Inflammatory macrophage (primary cell): ENCODE results near the gene FARS2.
"Not testable (repeated sequence)": the region's sequence is repeated elsewhere in the genome, so short reads cannot be mapped to it uniquely, and the experiment has no call there.

Experiments used
- DNase-seq, 2 donors: peaks; one replicate each; pipeline ENCODE4 v3.0.0-alpha.2; 2020 to 2022

The FARS2 gene

DNA sequence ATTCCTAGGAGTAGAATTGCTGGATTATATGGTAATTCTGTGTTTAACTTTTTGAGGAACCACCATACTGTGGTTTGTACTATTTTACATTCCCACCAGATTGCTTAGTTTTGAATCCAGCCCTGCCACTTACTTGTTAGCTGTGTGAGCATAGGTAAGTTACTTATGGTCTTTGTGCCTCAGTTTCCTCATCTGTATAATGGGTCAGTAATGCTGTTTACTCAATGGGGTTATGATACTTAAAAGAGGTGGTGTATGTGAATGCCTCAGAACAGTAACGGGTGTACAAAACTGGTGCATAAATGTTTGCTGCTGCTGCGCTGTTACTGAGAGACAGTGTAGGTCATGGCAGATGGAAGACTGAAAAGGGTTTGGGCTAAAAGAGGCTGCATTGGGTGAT is 506.2 kb downstream of the FARS2 start:
- DNase-seq, result no peak

DNA sequence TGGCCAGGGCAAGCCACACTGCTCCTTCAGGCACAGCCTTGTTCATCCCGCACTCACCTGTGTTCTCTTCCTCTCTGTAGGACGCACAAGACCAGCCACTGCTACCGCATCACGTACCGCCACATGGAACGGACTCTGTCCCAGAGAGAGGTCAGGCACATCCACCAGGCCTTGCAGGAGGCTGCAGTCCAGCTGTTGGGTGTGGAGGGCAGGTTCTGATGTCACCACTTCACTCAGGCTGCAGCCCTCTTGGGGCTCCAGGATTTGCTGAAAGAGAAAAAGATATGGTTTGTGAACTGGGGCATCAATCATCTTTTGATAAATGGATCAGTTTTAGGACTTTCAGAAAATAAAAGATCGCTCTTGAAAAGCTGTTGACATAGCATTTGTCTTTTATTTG is 509.9 kb downstream of the FARS2 start:
- no peak for DNase-seq

DNA sequence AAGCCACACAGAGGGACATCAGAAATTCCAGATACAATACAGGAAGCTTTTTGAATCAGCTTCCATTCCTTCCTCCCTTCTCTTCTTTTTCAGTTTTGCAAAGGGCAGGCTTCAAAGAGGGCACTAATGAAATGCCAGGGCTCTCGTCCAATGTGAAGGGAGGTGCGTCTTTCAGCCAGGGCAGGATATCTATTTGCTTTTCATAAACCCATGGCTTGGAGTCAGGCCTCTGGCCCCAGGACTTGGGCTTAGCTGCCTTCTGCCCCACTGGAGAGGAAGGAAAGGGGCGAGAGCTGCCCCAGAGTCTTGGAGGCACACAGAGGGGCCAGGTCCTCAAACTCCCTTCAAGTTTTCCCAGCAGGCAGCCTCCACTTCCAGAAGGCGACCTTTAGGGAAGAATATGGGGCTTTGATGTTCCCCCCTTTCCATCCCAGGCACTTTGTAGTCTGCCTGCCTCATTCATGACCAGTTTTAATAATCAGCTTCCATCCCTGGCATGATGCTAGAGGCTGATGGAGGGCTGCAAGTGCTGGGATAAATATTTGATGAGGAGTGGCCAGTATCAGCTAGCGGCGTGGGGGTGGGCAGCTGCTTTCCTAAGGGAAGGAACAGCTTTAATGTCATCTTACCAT is 510.6 kb downstream of the FARS2 start:
- DNase-seq, result no peak

GRCh38 chr6:5772408-5773120 is 511.3 kb downstream of the FARS2 start:
- DNase-seq, result no peak

DNA sequence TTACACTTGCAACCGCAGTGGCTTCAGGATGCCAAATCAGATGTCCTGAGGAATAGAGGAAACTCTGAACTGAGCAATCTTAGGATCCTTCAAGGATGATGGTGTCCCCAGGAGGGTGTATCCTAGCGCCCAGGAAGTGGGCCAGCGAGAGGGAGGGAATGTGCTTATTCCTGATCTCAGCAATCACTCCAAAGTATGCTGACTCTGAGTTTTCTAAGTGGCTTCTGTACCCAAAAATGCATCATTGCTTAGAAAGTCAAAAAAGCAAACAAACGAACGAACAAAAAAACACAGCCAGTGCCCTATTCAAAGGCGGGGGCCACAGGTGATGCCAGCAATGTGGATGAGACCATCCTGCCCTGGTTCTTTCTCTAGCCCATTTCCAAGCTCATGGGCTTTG is 514.8 kb downstream of the FARS2 start:
- no peak for DNase-seq

GRCh38 chr6:5776706-5777390 is 515.5 kb downstream of the FARS2 start:
- DNase-seq, result no peak

GRCh38 chr6:5778317-5778857 is 517.1 kb downstream of the FARS2 start:
- DNase-seq, result no peak

- no peak for DNase-seq
Observed at GRCh38 chr6:5778906-5779305, 517.6 kb downstream of the FARS2 start.

- DNase-seq, result no peak
Observed at GRCh38 chr6:5781019-5781418, 519.7 kb downstream of the FARS2 start.

DNA sequence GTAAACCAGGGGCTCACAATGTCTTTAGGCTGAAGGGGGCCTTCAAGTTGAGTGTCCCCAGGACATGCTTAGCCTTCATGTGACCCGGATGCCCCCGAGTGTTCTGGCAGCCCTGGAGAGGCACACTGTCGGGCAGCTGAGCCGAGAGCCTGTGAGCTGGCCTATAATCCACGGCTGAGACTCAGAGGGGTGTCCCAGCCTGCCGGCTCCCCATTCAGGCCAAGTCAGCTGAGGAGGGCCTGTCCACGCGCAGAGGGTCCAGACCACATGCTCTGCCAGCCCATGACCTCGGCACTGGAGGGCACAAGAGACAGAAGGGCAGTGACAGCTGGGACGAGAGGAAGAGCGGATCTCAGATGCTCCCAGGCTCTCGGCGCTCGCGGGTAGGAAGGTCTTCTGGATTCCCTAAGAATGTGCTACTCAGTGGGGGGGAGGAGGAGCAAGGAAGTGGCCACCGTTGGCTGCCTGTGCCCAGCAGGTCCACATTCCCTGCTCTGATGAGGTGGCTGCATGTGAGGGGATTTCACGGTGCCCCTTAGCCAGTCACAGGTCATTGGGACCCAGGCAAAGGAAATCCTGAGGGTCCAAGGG is 520.7 kb downstream of the FARS2 start:
- DNase-seq, result no peak

- DNase-seq, result no peak
Observed at GRCh38 chr6:5782783-5783547, 521.7 kb downstream of the FARS2 start.

- DNase-seq, result no peak
Observed at GRCh38 chr6:5783584-5784089, 522.3 kb downstream of the FARS2 start.

DNA sequence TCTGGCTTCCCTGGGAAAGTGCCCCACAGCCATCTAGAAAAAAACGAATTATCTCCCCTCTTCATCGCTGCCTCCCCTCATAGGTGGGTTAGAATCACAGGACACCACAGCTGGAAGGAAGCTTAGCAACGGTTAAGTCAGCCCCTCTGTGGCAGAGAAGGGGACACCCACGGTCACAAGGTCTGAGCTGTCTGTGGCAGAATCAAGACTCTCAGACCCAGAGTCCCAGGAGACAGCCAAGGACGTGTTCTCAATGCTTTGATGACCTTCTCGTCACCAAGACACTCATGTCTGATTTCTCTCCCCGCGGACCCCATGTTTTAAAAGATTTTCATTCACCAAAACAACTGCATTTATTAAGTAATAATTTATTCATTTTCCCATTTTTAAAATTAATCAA is 523.9 kb downstream of the FARS2 start:
- no peak for DNase-seq

- DNase-seq, result no peak
Observed at GRCh38 chr6:5786321-5786968, 525.1 kb downstream of the FARS2 start.

- no peak for DNase-seq
Observed at GRCh38 chr6:5786969-5787720, 525.8 kb downstream of the FARS2 start.

DNA sequence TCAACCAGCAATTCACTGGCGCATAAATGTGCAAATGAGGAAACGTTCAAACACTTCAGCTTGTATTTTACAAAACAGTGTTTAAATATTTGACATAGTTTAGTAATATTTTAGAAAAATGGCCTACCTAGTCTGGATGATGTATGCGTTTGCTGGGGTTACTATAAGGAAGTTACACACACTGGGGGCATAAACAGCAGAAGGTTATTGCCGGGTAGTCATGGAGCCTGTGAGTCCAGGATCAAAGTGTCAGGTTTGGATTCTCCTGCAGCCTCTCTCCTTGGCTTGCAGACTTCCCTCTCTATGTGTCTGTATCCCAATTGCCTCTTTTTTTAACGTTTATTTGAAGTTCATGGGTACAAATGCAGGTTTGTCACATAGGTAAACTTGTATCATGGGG is 528.1 kb downstream of the FARS2 start:
- not testable (repeated sequence) for DNase-seq

GRCh38 chr6:5796555-5796954 is 535.2 kb downstream of the FARS2 start:
- DNase-seq, result not testable (repeated sequence)

DNA sequence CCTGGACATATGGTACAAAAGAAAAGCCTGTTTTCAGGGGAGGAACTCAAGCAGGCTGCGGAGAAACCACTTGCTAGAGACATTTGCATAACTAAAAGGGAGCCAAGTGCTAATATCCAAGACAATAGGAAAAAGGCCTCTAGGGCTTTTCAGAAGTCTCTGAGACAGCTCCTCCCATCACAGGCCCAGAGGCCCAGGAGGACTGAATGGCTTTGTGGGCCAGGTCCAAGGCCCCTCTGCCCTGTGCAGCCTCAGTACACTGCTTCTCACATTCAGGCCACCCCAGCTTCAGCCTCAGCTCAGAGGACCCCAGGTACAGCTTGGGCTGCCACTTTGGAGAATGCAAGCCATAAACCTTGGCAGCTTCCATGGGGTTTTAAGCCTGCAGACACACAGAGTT is 545.1 kb downstream of the FARS2 start:
- DNase-seq, result not testable (repeated sequence)

DNA sequence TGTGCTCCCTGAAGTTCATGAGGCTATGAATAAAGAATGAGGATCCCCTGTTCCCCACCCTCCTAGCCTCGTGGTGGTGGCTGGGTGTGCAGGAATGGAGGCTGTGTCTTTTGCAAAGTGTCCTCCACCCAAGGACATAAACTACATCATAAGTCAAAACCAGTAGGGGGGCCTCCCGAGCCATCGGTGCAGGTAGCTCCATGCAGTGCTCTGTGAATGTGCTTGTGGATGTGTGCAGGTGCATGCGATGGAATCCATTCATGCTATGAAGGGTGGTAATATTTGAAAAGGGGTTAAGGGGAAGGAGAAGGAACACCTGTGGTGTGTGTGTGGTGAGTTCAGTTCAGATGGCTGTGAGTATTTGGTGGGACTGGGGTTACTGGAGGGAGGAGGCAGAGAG is 548.1 kb downstream of the FARS2 start:
- DNase-seq, result no peak

GRCh38 chr6:5811997-5812396 is 550.7 kb downstream of the FARS2 start:
- DNase-seq, result no peak

- DNase-seq, result no peak
Observed at GRCh38 chr6:5813625-5814027, 552.3 kb downstream of the FARS2 start.
